CD4-positive, alpha-beta T cell treated with Interleukin-17A for 4 hours (primary cell): Measurements from ENCODE around the gene HEPN1.

Experiments
- DNase-seq: peaks from one replicate; pipeline ENCODE4 v3.0.0-alpha.2; 2020; ENCODE audit warnings: mixed read lengths

HEPN1 gene

GRCh38 chr11:124918950-124919349, at the start of gene HEPN1:
Gene HEPN1 (plus strand): TSS chr11:124919250.
- no peak for DNase-seq

DNA sequence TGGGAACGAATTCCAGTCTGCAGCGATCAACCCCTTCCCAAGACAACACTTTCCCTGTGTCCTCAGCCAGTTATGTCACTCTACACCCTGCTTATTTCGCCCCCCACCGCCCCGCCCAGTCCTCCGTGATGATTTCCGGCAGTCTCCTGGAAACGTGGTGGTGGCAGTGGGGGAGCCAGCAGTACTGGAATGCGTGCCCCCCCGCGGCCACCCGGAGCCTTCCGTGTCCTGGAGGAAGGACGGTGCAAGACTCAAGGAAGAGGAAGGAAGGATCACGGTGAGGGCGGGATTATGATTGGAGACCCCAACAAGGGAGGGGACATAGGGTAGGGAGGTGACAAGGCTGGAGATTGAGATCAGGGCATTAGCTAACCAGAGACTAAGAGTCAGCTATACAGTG, 49.7 kb upstream of the HEPN1 start:
- no peak for DNase-seq

- no peak for DNase-seq
Measured at GRCh38 chr11:124869856-124870387, 49.1 kb upstream of the HEPN1 start.

- DNase-seq, result no peak
Measured at GRCh38 chr11:124870430-124870829, 48.6 kb upstream of the HEPN1 start.

- no peak for DNase-seq
Measured at GRCh38 chr11:124872280-124872679, 46.8 kb upstream of the HEPN1 start.

DNA sequence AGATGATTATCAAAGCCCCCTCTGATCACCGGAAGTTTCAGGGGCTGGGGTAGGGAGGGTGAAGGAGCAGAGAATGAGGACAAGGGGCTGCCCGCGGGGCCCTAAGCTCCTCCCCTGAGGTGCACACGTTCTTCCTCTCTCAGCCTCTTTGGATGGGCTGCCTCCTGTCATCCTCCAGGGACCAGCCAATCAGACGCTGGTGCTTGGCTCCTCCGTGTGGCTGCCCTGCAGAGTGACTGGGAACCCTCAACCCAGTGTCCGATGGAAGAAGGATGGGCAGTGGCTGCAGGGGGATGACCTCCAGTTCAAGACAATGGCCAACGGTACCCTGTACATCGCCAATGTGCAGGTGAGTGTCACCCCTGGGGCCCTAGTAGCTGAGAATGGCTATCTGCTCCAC, 46.3 kb upstream of the HEPN1 start:
- no peak for DNase-seq

DNA sequence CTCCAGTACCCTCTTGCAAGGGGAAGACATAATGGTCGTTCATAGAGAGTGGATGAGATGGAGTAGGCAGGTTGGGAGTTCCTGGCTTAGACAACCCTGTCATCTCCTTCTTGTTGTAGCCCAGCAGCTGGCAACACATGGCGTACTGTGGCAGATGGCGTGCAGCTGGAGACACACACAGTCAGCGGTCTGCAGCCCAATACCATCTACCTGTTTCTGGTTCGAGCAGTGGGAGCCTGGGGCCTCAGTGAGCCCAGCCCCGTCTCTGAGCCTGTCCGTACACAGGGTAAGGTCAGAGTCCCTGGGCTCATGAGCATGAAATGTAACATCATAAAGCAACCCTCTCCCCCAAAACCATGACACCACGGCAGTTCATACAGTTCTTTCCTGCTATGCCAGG, 45.1 kb upstream of the HEPN1 start:
- DNase-seq, result no peak

GRCh38 chr11:124874571-124875255, 44.3 kb upstream of the HEPN1 start:
- no peak for DNase-seq

GRCh38 chr11:124875401-124875800, 43.6 kb upstream of the HEPN1 start:
- no peak for DNase-seq

- peak; percentile 82 for DNase-seq
Measured at GRCh38 chr11:124875943-124876817, 42.9 kb upstream of the HEPN1 start.

GRCh38 chr11:124876818-124877630, 42.0 kb upstream of the HEPN1 start:
- no peak for DNase-seq

DNA sequence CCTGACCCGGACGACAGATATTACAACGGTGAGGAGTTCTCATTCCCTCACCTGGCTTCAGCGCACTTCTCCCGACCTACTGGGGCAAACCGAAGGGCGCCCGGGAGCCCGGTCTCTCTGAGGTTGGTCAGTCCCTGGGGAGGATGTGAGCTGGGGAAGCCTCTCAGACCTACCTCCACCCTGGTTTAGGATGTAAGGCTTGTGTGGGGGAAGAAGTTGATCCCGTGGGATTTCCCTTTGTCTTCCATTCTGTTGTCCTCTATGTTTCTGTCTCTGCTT, 41.5 kb upstream of the HEPN1 start:
- no peak for DNase-seq

DNA sequence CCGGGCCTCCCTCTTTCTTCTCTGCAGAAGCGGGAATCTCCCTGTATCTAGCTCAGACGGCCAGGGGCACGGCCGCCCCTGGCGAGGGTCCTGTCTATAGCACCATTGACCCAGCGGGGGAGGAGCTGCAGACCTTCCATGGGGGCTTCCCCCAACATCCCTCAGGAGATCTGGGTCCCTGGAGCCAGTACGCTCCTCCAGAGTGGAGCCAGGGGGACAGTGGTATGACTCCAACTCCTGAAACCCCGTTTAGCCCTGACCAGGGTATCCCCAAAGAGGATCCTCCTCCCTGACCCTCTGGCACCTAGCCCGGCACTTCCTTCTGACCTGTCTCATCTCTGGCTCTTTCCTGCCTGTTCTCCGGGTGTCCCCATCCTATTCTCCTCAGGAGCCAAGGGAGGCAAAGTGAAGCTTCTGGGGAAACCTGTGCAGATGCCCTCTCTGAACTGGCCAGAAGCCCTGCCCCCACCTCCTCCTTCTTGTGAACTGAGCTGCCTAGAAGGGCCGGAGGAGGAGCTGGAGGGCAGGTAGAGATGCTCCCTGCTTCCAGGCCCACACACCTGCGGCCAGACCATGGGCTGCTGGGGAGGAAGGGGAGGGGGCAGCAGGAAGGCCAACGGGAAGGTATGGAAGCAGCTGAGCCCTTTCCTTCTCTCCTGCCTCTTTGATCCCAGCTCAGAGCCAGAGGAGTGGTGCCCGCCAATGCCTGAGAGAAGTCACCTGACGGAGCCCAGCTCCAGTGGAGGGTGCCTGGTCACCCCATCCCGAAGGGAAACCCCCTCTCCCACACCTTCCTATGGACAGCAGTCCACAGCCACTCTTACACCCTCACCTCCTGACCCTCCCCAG, 40.9 kb upstream of the HEPN1 start:
- no peak for DNase-seq

DNA sequence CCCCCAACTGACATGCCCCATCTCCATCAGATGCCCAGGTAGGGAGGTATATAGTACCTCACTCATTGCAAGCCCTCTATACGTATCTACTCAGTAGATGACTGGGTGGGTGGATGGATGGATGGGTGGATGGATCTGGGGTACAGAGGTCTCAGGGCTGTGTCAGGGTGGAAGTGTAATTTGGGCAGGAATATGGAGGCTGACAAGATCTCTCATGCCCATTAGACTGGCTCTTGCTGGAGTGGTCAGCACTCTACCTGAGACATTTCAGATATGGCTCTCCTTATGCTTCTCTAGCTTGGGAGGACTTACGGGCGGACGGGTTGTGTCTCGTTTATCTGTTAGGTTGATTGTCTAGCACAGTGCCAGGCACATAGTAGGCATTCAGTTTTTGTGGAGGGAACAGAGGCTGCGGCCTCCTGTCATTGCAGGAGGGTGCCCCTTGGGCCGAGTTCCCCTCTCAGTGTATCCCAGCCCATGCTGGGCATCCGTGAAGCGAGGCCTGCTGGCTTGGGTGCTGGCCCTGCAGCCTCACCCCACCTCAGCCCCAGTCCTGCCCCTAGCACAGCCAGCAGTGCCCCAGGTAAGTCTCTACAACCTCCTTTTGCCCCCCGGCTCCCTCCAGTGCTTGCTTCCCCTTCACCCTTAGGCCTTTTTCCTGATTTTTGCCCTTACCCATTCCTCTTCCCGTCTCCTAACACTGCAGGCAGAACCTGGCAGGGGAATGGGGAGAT, 40.1 kb upstream of the HEPN1 start:
- DNase-seq, result no peak

DNA sequence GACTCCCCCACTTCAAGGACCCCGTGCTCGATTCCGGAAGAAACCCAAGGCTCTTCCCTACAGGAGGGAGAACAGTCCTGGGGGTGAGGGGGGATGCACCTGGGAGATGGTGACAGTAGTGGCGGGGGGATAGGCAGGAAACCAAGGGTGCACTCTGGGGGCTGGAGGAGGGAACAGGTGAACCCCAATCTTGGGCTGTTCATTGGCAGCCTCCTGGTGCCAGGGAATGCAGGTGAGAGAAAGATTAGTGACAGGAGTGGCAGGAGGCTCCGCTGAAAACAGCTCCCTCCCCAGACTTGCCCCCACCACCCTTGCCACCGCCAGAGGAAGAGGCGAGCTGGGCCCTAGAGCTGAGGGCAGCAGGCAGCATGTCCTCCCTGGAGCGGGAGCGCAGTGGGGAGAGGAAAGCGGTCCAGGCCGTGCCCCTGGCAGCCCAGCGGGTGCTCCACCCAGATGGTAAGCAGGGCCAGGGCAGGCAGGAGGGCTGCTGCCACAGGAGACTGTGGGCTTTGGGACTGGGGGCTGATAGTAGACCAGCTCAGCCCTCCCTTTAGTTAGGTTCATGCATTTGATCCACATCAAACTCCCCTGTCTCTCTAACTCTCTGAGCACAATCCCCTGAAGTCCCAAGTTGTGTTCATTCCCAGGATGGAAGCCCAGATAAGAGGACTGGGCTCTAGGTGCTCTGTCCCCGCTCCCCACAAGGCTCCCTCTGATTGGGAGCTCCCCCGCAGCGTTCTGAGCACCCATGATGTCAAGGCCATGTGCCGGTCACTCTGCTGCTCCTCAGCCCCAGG, 39.4 kb upstream of the HEPN1 start:
- DNase-seq, result no peak

DNA sequence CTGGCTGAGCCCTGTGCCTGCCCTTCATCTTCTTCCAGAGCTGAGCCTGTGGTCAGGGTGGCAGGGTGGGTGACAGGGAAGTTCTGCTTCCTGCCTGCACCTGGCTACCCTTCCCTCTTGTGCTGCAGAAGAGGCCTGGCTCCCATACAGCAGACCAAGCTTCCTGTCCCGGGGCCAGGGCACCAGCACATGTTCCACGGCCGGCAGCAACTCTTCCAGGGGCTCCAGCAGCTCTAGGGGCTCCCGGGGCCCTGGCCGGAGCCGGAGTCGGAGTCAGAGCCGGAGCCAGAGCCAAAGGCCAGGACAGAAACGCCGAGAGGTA, 38.8 kb upstream of the HEPN1 start:
- no peak for DNase-seq

DNA sequence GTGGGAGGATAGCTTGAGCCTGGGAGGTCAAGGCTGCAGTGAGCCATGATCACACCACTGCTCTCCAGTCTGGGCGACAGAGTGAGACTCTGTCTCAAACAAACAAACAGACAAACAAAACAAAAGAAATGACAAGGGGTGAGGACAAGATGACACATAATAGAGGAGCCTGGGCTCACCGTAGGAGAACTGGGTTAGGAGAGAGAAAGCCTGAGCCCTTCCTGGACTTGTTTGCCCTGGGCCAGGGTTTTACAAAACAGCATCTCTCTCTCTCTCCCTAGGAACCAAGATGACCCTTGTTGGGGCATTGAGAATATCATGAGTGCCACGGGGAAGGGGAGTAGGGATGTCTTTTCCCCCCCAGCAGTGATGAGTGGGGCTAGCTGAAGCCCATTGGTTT, 38.1 kb upstream of the HEPN1 start:
- no peak for DNase-seq

- no peak for DNase-seq
Measured at GRCh38 chr11:124882339-124883071, 36.5 kb upstream of the HEPN1 start.

GRCh38 chr11:124884340-124884739, 34.7 kb upstream of the HEPN1 start:
- DNase-seq, result no peak

- DNase-seq, result no peak
Measured at GRCh38 chr11:124884869-124885479, 34.1 kb upstream of the HEPN1 start.
